Neural progenitor cell (in vitro differentiated cells): ENCODE data around the gene SCFD2. TPM values are rescaled to one million over a fixed set of nuclear protein-coding genes. Genes with fewer than 3 reads are reported as not detected.

Experiments
- DNase-seq: peaks from one replicate; pipeline ENCODE4 v3.0.0-alpha.2; 2016; ENCODE audit warnings: low spot score
- H2AFZ ChIP-seq: fragments of 200-600 bp; sonication (generic); replicated peaks from 2 replicates; pipeline ENCODE4 v1.6.1; 2016; ENCODE audit warnings: antibody characterized with exemption
- H3F3A ChIP-seq: fragments of 200-600 bp; sonication (generic); 2 replicates; pipeline ENCODE4 v1.6.1; 2016; ENCODE audit warnings: antibody characterized with exemption, low read depth
- H3K27ac ChIP-seq: fragments of 200-600 bp; sonication (generic); 2 replicates; pipeline ENCODE4 v1.5.1; 2016; ENCODE audit warnings: mild to moderate bottlenecking
- H3K27me3 ChIP-seq: fragments of 200-600 bp; sonication (generic); 2 replicates; pipeline ENCODE4 v1.6.1; 2016; ENCODE audit warnings: mild to moderate bottlenecking, moderate library complexity
- H3K36me3 ChIP-seq: fragments of 200-600 bp; sonication (generic); 2 replicates; pipeline ENCODE4 v1.5.1; 2016
- H3K4me1 ChIP-seq: fragments of 200-600 bp; sonication (generic); 2 replicates; pipeline ENCODE4 v1.6.1; 2016; ENCODE audit warnings: mixed run types
- H3K4me2 ChIP-seq: fragments of 200-600 bp; sonication (generic); 2 replicates; pipeline ENCODE4 v1.6.1; 2016
- H3K4me3 ChIP-seq: fragments of 200-600 bp; sonication (generic); 2 replicates; pipeline ENCODE4 v1.5.1; 2016
- H3K79me2 ChIP-seq: fragments of 200-600 bp; sonication (generic); 2 replicates; pipeline ENCODE4 v1.6.1; 2016; ENCODE audit warnings: low read depth
- H3K9ac ChIP-seq: fragments of 200-600 bp; sonication (generic); 2 replicates; pipeline ENCODE4 v1.6.1; 2016
- H3K9me3 ChIP-seq: fragments of 200-600 bp; sonication (generic); 2 replicates; pipeline ENCODE4 v1.5.1; 2016; ENCODE audit warnings: low read depth
- H4K20me1 ChIP-seq: fragments of 200-600 bp; sonication (generic); 2 replicates; pipeline ENCODE4 v1.6.1; 2016; ENCODE audit warnings: low read depth
- H3K27ac Mint-ChIP-seq: 3 replicates; pipeline ENCODE4 v1.8.0; 2021; ENCODE audit warnings: mixed read lengths
- H3K27me3 Mint-ChIP-seq: 2 replicates; pipeline ENCODE4 v1.8.0; 2022; ENCODE audit warnings: low read depth, mild to moderate bottlenecking, inconsistent platforms, moderate library complexity, mixed read lengths; ENCODE audit not compliant: insufficient read depth
- H3K36me3 Mint-ChIP-seq: 3 replicates; pipeline ENCODE4 v1.8.0; 2021; ENCODE audit warnings: mixed read lengths
- H3K4me1 Mint-ChIP-seq: 3 replicates; pipeline ENCODE4 v1.8.0; 2021; ENCODE audit warnings: mixed read lengths
- H3K4me3 Mint-ChIP-seq: 3 replicates; pipeline ENCODE4 v1.8.0; 2021; ENCODE audit warnings: mild to moderate bottlenecking, moderate library complexity, mixed read lengths
- H3K9me3 Mint-ChIP-seq: 3 replicates; pipeline ENCODE4 v1.8.0; 2020; ENCODE audit warnings: mixed read lengths
- EZH2 ChIP-seq: fragments of 200-600 bp; sonication (generic); IDR thresholded peaks from 2 replicates; pipeline ENCODE4 v1.6.1; 2017; ENCODE audit warnings: antibody characterized with exemption, mild to moderate bottlenecking, moderate library complexity
- EZH2phosphoT487 ChIP-seq: fragments of 200-600 bp; sonication (generic); IDR thresholded peaks from 2 replicates; pipeline ENCODE4 v1.6.1; 2017; ENCODE audit warnings: antibody characterized with exemption
- total RNA-seq: library from RNA; depleted of rRNA; stranded (reverse); fragments of >200 nt; gene quantifications from 2 replicates; pipeline ENCODE4 v1.2.3, GENCODE V29; 2015; ENCODE audit warnings: low replicate concordance
- TF ChIP-seq, protein P1 (sequence below): fragments of 200-600 bp; sonication (generic); IDR thresholded peaks from 2 replicates; pipeline ENCODE4 v1.5.1; 2017; ENCODE audit warnings: antibody characterized with exemption, mild to moderate bottlenecking

The SCFD2 gene
- total RNA-seq, 1 donor from 2014 or later, result 4.8 TPM

DNA sequence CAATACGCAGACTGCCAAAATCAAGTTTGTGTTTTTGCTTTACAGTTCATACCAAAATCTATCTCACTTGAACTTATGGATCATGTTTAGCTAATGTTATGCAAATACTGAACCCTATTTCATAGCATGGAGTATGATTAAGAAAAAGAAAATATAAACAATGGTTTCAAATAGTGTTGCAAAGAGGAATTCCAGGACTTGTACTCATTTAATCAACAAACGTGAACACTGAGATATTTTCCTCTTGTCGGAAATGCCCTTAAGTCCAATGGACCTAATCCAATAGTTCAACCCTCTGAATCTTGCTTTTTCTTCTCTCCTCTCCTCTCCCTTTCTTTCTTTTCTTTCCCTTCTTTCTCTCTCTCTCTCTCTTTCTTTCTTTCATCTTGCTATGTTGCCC is 473.0 kb downstream of the SCFD2 start:
- Mint-ChIP-seq H3K4me1 (peaks cover 25% of the 10 kb centered on the region), H3K36me3 (no peaks in the 10 kb centered on the region), H3K4me3 (no peak overlapping the region), H3K27ac (no peak overlapping the region), H3K9me3 (peaks cover 11% of the 10 kb centered on the region), H3K27me3 (no peaks in the 10 kb centered on the region)
- H3K27me3 ChIP-seq, result no peaks in the 10 kb centered on the region
- no peak overlapping the region for H3K9ac ChIP-seq
- no peaks in the 10 kb centered on the region for H4K20me1 ChIP-seq
- H3K4me1 ChIP-seq, result peaks cover 14% of the 10 kb centered on the region
- no peak for DNase-seq
- peaks cover 8% of the 10 kb centered on the region for H3F3A ChIP-seq
- H2AFZ ChIP-seq, result no peak overlapping the region
- H3K36me3 ChIP-seq, result no peaks in the 10 kb centered on the region
- H3K4me3 ChIP-seq, result no peak overlapping the region
- no peak overlapping the region for H3K27ac ChIP-seq
- TF ChIP-seq EZH2phosphoT487, result no peak
- TF ChIP-seq, protein P1, sequence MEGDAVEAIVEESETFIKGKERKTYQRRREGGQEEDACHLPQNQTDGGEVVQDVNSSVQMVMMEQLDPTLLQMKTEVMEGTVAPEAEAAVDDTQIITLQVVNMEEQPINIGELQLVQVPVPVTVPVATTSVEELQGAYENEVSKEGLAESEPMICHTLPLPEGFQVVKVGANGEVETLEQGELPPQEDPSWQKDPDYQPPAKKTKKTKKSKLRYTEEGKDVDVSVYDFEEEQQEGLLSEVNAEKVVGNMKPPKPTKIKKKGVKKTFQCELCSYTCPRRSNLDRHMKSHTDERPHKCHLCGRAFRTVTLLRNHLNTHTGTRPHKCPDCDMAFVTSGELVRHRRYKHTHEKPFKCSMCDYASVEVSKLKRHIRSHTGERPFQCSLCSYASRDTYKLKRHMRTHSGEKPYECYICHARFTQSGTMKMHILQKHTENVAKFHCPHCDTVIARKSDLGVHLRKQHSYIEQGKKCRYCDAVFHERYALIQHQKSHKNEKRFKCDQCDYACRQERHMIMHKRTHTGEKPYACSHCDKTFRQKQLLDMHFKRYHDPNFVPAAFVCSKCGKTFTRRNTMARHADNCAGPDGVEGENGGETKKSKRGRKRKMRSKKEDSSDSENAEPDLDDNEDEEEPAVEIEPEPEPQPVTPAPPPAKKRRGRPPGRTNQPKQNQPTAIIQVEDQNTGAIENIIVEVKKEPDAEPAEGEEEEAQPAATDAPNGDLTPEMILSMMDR, result no peak
- no peak for TF ChIP-seq EZH2
- H3K4me2 ChIP-seq, result no peak overlapping the region
- H3K9me3 ChIP-seq, result no peaks in the 10 kb centered on the region
- no peaks in the 10 kb centered on the region for H3K79me2 ChIP-seq

- Histone ChIP-seq H3K27ac (no peak overlapping the region), H3F3A (peaks cover 8% of the 10 kb centered on the region), H3K4me1 (peaks cover 14% of the 10 kb centered on the region), H3K9ac (no peak overlapping the region), H3K9me3 (no peaks in the 10 kb centered on the region), H3K27me3 (no peaks in the 10 kb centered on the region), H2AFZ (no peak overlapping the region), H4K20me1 (no peaks in the 10 kb centered on the region), H3K36me3 (no peaks in the 10 kb centered on the region), H3K79me2 (no peaks in the 10 kb centered on the region), H3K4me3 (no peak overlapping the region), H3K4me2 (peak overlapping the region; percentile 5)
- Mint-ChIP-seq H3K4me3 (no peak overlapping the region), H3K27ac (no peak overlapping the region), H3K9me3 (peaks cover 5% of the 10 kb centered on the region), H3K4me1 (peaks cover 25% of the 10 kb centered on the region), H3K27me3 (no peaks in the 10 kb centered on the region), H3K36me3 (no peaks in the 10 kb centered on the region)
- TF ChIP-seq, protein P1, result no peak
- TF ChIP-seq EZH2phosphoT487, result no peak
- no peak for TF ChIP-seq EZH2
- DNase-seq, result no peak
Measured at GRCh38 chr4:52891743-52892142, 474.1 kb downstream of the SCFD2 start.

DNA sequence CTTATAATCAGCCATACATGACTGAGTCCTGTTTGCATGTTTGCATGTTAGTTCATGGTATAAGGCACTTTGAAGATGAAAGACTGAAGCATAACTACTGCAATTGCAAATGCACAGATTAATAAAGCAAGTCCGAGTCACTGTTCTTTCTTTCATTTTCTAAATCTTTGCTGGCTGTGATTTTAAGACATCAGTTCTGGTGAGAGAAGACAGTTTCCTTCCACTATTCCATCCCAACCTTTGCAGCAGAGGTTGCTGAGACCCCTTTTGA is 475.4 kb downstream of the SCFD2 start:
- Histone ChIP-seq H2AFZ (no peak overlapping the region), H3K9ac (no peak overlapping the region), H3K79me2 (no peaks in the 10 kb centered on the region), H3F3A (peaks cover 8% of the 10 kb centered on the region), H3K27me3 (no peaks in the 10 kb centered on the region), H3K27ac (no peak overlapping the region), H3K4me3 (no peak overlapping the region), H3K36me3 (no peaks in the 10 kb centered on the region), H3K4me1 (peaks cover 14% of the 10 kb centered on the region), H3K9me3 (no peaks in the 10 kb centered on the region), H3K4me2 (no peak overlapping the region), H4K20me1 (no peaks in the 10 kb centered on the region)
- Mint-ChIP-seq H3K27me3 (no peaks in the 10 kb centered on the region), H3K36me3 (no peaks in the 10 kb centered on the region), H3K27ac (no peak overlapping the region), H3K4me1 (peaks cover 29% of the 10 kb centered on the region), H3K9me3 (no peaks in the 10 kb centered on the region), H3K4me3 (no peak overlapping the region)
- no peak for DNase-seq
- no peak for TF ChIP-seq EZH2
- no peak for TF ChIP-seq EZH2phosphoT487
- TF ChIP-seq, protein P1, result no peak
